GM19395 (cell line): Measurements from ENCODE around the gene ACTR3.

Experiments
- ATAC-seq: cut with Tn5 transposase; IDR thresholded peaks from one replicate; pipeline ENCODE4 v1.9.1; 2021; ENCODE audit warnings: mild to moderate bottlenecking, moderate library complexity; ENCODE audit not compliant: unreplicated experiment

ACTR3 gene

DNA sequence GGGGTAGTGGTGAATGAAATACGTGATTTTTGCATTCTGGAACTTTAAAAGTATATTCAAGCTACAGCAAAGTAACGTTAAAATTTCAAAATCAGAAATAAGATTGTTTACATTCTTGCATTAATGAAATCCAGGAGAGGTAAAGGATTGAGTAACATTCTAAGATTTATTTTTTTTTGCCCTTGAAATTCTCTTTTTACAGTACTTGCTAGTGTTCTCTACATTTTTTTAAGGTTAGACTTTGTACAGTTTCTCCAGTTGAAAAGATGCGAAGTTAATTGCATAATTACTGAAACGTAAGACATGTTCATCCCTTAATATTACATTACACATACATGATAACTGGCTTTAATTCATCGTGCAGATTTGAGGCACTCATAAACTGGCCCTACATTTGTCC, 74.5 kb downstream of the ACTR3 start:
- ATAC-seq: no peak

DNA sequence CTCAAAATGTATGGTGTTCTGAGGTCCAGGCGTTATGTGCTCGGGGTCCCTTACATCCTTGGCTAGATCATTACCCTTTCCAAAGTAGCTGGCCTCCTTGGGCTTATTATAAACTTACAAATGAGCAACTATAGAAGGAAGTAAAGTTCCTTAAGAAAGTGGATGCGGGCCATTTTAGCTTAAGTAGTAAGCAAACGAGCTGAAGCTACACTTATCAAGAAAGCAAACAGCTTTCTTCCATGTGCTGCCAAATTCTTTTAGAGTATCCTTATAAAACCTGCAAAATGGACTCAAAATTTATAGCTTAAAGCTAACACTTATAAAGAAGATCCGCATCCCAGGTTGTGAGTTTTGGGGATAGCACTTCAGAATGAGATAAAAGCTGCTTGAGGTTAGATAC, 75.3 kb downstream of the ACTR3 start:
- ATAC-seq: no peak

DNA sequence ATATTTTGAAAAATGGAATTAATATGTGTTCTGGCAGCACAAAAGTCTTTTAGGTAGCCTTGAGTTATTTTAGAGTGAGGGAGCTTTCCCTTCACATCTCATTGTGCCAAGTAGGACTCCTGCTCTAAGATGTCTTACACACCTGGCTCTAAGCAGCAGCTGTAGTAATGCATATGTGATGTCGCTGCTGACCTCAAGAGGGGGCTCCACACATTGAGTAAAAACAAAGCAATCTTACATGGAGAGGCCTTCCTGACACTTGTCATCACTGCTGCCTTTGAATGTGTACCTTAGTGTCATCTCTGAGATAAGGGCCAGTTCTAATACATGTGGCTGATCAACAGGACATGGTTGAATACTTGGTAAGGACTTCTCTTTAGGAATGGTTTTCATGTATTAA, 75.8 kb downstream of the ACTR3 start:
- peak; percentile 78 for ATAC-seq

DNA sequence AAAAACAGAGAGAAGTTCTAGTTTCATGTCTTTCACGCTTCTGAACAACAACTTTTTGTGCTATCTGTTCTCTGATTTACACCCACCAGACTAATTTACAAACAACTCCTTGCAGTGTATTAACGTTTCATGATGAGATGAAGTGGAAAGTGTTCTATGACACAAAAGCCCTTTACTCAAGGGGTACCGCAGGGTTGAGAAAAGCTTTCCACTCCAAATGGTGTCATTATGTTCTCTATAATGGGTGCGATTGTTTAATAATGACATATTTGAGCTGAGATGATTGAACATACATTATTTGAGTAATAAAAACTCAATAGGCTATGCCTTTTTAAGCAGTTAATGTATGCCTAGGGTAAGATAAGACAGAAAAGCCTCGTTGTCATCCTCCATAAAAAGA, 76.3 kb downstream of the ACTR3 start:
- ATAC-seq: no peak

DNA sequence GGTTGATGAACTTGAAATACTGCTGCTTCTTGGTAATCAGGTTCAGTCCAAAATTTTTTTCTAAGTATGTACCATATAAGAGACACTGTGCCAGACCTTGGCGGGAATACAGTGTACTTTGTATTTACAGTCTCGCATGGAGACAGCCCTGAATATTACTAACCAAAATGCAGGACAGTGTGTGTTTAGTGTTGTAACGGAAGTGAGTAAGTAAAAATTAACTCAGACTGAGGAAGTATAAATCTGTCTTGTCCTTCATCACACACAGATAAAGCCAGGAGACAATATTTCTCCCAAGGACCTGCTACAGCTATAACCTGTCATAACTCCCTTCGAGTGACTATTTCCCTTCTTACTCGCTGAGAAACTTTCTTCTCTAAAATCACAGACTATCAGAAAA, 76.9 kb downstream of the ACTR3 start:
- no peak for ATAC-seq

DNA sequence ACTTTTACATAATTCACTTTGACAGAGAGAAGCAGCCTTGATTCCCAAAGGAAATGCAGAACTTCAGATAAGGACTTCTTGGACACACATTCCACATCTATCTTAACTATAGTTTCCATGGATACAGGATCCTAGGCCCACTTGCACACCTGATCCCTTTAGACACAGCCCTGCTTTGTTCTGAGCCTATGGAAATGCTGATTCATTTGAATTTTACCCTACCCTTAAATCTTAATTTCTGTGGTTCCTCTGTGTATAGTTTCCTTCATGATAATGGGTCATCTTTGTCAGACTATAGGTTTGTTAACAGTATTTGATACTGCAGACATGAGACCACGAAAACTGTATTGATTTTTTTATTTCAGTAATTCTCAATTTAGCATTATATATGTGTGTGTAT, 77.4 kb downstream of the ACTR3 start:
- no peak for ATAC-seq

DNA sequence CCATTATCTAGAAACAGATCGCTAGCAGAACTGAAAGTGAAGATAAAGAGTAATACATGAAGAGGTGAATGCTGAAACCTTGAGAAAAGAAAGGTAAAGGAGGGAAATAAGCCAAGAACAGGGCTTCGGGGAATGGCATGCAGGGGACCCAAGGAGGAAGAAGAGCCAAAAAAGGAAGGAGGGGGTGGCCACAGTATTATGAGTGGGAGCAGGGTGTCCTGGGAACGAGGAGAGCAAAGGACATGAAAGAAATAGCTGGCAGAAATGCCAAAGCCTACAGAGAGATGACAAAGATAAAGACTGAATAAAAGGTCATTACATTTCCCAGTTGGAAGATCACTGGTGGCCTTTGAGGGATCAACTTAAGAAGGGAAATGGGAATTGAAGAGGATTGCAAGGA, 82.9 kb downstream of the ACTR3 start:
- no peak for ATAC-seq

DNA sequence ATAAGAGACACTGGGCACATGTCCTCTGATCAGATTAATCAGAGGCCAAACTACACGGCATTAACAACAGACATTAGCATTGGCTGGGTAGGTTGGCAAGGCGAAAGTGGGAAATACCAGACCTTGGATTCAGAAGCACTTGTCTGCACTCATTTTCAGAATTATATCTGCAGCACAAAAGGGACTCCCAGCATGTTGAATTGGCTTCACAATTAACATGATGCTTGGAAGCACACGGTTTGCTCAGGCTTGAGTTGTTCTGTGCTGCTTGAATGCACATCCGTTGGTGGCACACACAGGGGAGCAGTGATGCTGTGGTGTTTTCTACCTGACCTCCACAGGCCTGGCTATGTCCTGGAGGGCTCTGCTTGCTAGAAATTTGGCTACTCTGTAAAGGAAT, 83.9 kb downstream of the ACTR3 start:
- no peak for ATAC-seq

GRCh38 chr2:113974727-113975126, 84.8 kb downstream of the ACTR3 start:
- no peak for ATAC-seq

DNA sequence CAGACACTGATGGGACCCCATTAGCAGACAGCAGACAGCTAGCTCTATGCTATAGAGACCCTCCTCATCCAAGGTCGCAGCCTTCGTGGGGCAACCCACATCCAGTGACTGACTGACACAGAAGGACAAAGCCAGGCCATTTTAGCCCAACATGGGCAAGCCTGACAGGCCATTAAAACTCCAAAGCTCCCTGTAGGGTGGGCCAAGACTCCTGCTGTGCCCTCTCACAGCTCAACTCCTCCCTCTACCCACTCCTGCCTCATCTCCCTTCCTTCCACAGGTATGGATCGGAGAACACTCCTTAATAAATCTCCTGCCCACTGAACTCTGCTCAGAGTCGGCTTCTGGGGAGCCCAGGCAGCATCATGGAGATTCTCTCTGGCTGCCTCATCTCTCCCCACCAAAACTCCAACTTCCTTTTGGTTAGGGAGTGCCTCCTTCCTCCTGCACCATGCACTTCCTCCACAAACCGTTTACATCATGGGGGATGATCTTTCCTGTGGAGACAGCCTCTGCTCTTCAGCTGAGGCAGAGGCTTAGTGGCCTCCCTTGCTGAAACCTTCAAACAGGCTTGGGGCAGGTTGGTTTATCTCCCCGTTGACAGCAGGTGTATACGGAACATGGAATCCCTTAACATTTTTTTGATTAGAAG, 86.5 kb downstream of the ACTR3 start:
- no peak for ATAC-seq

DNA sequence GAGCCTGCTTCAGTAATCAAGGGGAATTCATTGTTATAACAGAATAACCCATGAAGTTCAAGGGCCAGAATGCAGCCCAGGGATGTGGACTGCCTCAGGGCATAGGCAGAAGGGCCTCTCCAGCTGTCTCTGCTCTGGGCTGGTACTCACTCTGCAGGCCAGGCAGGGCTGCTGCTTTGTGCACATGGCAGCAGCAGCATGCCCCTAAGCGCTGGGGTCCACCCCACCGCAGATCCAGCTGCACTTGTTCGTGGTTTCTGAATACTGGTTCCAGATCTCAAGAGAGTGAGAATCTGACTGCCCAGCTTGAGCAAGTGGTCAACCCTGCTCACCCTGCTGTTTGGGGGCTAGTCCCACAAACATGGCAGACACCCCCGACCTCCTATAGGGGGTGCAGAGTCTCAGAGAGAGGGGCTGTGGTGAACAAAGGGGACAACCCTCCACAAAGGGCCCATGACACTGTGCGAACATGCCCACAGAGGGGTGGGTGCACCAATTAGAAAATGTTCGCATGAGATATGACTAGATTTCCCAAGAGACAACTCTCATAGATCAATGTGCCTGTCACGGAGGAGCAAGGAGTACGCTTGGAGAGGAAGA, 87.3 kb downstream of the ACTR3 start:
- ATAC-seq: no peak

DNA sequence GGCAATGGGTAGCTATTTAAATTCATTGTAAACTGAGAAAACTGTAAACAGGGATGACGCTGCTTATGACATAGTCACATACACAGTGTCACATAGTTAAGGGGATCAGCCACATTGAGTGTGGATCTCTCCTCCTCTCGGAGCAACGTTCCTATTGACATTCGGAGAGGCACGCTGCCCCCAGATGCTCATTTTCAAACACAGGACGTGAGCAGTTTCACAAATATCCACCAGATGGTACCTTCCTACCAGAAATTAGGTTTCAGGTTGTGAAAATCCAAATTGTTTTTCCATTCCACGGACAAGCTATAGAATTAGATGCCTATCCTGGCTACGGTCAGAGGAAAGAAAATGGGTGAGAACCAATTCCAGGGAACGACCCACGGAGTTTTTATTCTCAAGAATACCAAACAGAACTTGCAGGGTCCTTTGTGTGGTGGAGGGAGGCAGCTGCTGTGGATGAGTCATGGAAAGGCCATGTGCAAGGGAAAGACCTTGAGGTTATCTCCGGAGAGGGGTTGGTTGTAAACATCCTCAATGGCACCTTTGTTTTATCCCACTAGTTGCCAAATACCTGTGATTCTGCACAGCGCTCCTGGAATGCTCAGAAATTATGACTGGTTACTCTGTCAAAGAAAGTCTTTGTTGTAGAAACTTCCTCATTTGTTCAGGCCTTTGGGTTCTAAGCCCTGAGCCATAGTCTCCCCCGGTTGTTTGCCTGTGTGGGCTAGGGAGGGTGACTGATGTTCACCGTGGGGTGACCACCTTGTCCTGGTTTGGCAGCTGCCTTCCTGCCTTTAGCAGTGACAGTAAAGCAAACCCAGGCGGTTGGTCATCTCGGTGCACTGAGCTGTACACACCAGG, 88.0 kb downstream of the ACTR3 start:
- no peak for ATAC-seq

- no peak for ATAC-seq
Observed at GRCh38 chr2:113978524-113979190, 88.8 kb downstream of the ACTR3 start.

GRCh38 chr2:113979191-113980128, 89.6 kb downstream of the ACTR3 start:
- peak; percentile 41 for ATAC-seq

DNA sequence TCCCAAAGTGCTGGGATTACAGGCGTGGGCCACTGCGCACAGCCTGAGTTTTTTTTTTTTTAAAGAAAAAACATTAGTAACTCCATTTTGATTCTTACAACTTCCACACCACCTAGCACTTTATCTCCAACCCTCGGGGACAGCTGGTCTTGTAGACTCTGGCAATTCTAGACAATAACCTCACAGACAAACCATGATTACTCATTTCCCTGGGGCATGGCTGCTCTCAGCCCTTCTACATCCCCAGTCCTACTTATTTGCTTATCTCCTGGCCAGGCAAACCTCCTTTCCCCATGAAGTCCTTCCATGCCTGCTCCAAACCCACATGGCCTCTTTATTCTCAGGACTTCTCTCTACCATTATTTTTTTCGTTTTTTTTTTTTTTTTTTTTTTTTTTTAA, 91.1 kb downstream of the ACTR3 start:
- ATAC-seq: no peak

GRCh38 chr2:113981404-113982134, 91.7 kb downstream of the ACTR3 start:
- ATAC-seq: no peak

DNA sequence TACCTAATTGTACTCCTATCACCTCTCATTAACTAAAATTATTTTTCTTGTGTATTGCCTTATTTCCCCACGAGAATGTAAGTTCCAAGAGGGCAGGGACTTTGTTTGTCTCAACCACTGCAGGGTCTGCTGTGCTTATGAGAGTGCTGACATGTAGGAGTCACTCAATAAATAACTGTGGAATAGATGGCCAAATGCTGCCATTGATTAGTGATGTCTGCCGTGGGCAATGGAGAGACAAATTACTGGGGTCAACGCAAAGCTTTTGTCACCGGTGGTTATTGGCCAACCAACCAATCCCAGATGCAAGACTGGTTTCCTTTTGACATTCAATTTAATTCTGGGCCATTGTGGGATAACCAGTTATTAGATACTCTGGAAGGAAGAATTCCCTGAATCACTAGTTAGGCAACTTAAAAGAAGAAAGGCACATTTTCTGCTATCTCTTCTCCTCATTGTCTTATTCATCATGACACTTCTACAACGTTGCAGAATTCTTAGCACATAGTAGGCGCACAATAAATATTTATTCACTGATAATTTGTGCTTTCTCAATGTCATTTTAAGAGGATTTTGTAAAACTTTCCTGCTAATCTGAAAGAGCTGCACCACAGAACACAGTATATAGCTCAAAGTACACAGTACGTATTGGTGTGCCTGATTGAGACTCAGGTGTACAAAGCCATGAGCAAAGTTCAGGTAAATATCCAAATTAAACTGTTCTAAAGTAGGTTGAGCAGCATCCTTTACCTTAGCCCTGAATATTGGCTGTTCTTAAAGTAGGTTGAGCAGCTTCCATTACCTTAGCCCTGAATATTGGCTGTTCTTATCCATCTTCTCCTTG, 95.9 kb downstream of the ACTR3 start:
- ATAC-seq: no peak

- no peak for ATAC-seq
Observed at GRCh38 chr2:113986762-113987290, 96.9 kb downstream of the ACTR3 start.

GRCh38 chr2:113992090-113992489, 102.2 kb downstream of the ACTR3 start:
- no peak for ATAC-seq
